B cell (primary cell): ENCODE measurements around the gene PTPRG.

ENCODE experiments used
- EZH2 ChIP-seq: IDR thresholded peaks from 2 replicates; pipeline ENCODE4 v1.6.1; 2012; ENCODE audit warnings: borderline replicate concordance, low read depth, mild to moderate bottlenecking, moderate library complexity, low read length; ENCODE audit not compliant: insufficient read depth, poor library complexity, severe bottlenecking
- TF ChIP-seq, protein P1 (sequence below): fragments of 200-600 bp; IDR thresholded peaks from one replicate; pipeline ENCODE4 v1.8.0; 2022; ENCODE audit warnings: antibody characterized with exemption, mild to moderate bottlenecking

DNA sequence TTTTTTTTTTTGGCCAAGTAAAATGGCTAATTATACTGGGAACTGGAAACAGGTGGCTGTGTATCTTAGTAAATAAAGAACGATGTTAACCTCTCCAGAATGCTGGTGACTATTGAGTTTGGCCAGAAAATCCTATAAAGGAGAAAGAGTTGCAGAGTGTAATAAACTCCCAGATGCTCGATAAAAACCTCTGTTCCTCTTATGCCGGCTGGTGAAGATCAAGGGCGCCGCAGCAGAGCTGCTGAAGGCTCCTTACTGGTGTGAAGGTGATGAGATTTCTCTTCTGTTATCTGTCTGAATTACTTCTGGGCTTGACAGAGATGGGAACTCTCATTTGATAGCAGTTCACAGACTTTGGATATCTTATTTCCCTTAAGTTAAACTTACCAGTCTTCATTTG is 104.6 kb downstream of the PTPRG start:
- TF ChIP-seq, protein P1, sequence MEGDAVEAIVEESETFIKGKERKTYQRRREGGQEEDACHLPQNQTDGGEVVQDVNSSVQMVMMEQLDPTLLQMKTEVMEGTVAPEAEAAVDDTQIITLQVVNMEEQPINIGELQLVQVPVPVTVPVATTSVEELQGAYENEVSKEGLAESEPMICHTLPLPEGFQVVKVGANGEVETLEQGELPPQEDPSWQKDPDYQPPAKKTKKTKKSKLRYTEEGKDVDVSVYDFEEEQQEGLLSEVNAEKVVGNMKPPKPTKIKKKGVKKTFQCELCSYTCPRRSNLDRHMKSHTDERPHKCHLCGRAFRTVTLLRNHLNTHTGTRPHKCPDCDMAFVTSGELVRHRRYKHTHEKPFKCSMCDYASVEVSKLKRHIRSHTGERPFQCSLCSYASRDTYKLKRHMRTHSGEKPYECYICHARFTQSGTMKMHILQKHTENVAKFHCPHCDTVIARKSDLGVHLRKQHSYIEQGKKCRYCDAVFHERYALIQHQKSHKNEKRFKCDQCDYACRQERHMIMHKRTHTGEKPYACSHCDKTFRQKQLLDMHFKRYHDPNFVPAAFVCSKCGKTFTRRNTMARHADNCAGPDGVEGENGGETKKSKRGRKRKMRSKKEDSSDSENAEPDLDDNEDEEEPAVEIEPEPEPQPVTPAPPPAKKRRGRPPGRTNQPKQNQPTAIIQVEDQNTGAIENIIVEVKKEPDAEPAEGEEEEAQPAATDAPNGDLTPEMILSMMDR, result no peak
- TF ChIP-seq EZH2, result no peak
